Measurements from ENCODE around the gene ELFN2.
"Not testable (repeated sequence)": the region's sequence is repeated elsewhere in the genome, so short reads cannot be mapped to it uniquely, and the experiment has no call there.

ELFN2 gene

GRCh38 chr22:37412495-37413250 is 14.6 kb downstream of the ELFN2 start:
- DNase-seq (ENCODE audit: low read depth in 1 of 2, low spot score in 1 of 2), result no peak

GRCh38 chr22:37411655-37412054 is 15.6 kb downstream of the ELFN2 start:
- DNase-seq (ENCODE audit: low read depth in 1 of 2, low spot score in 1 of 2), result no peak

GRCh38 chr22:37410174-37411055 is 16.9 kb downstream of the ELFN2 start:
- no peak for DNase-seq (ENCODE audit: low read depth in 1 of 2, low spot score in 1 of 2)

- DNase-seq (ENCODE audit: low read depth in 1 of 2, low spot score in 1 of 2), result no peak
Measured at GRCh38 chr22:37409459-37410050, 17.7 kb downstream of the ELFN2 start.

GRCh38 chr22:37409031-37409430 is 18.2 kb downstream of the ELFN2 start:
- DNase-seq (ENCODE audit: low read depth in 1 of 2, low spot score in 1 of 2), result no peak

- DNase-seq (ENCODE audit: low read depth in 1 of 2, low spot score in 1 of 2), result no peak
Measured at GRCh38 chr22:37407856-37408255, 19.4 kb downstream of the ELFN2 start.

GRCh38 chr22:37406441-37407235 is 20.6 kb downstream of the ELFN2 start:
- no peak for DNase-seq (ENCODE audit: low read depth in 1 of 2, low spot score in 1 of 2)

- no peak for DNase-seq (ENCODE audit: low read depth in 1 of 2, low spot score in 1 of 2)
Measured at GRCh38 chr22:37404091-37404490, 23.2 kb downstream of the ELFN2 start.

- DNase-seq (ENCODE audit: low read depth in 1 of 2, low spot score in 1 of 2), result no peak
Measured at GRCh38 chr22:37403267-37403960, 23.9 kb downstream of the ELFN2 start.

GRCh38 chr22:37402184-37402506 is 25.1 kb downstream of the ELFN2 start:
- DNase-seq (ENCODE audit: low read depth in 1 of 2, low spot score in 1 of 2), result no peak

- no peak for DNase-seq (ENCODE audit: low read depth in 1 of 2, low spot score in 1 of 2)
Measured at GRCh38 chr22:37401401-37402183, 25.7 kb downstream of the ELFN2 start.

GRCh38 chr22:37400719-37401118 is 26.6 kb downstream of the ELFN2 start:
- DNase-seq (ENCODE audit: low read depth in 1 of 2, low spot score in 1 of 2), result no peak

GRCh38 chr22:37399457-37399856 is 27.8 kb downstream of the ELFN2 start:
- not testable (repeated sequence) for DNase-seq (ENCODE audit: low read depth in 1 of 2, low spot score in 1 of 2)

GRCh38 chr22:37397226-37397625 is 30.1 kb downstream of the ELFN2 start:
- DNase-seq (ENCODE audit: low read depth in 1 of 2, low spot score in 1 of 2), result no peak

- DNase-seq (ENCODE audit: low read depth in 1 of 2, low spot score in 1 of 2), result no peak
Measured at GRCh38 chr22:37396488-37397084, 30.7 kb downstream of the ELFN2 start.

GRCh38 chr22:37394341-37394740 is 32.9 kb downstream of the ELFN2 start:
- DNase-seq (ENCODE audit: low read depth in 1 of 2, low spot score in 1 of 2), result no peak

GRCh38 chr22:37393746-37394145 is 33.5 kb downstream of the ELFN2 start:
- no peak for DNase-seq (ENCODE audit: low read depth in 1 of 2, low spot score in 1 of 2)

- DNase-seq (ENCODE audit: low read depth in 1 of 2, low spot score in 1 of 2), result no peak
Measured at GRCh38 chr22:37392721-37393328, 34.5 kb downstream of the ELFN2 start.

- no peak for DNase-seq (ENCODE audit: low read depth in 1 of 2, low spot score in 1 of 2)
Measured at GRCh38 chr22:37391702-37392101, 35.6 kb downstream of the ELFN2 start.
